H9 (cell line): ENCODE measurements around the gene SP100. TPM values are rescaled to one million over a fixed set of nuclear protein-coding genes. Genes with fewer than 3 reads are reported as not detected.

Experiments used
- DNase-seq: peaks from one replicate; pipeline ENCODE4 v3.0.0-alpha.2; 2017
- H2AFZ ChIP-seq: one replicate; pipeline ENCODE4 v1.6.1; 2013; ENCODE audit warnings: mild to moderate bottlenecking, low read length, control low read depth, moderate library complexity
- H2AK5ac ChIP-seq: 2 replicates; pipeline ENCODE4 v1.6.1; 2013; ENCODE audit warnings: low read length, control low read depth, mixed read lengths; ENCODE audit not compliant: insufficient read length
- H2BK120ac ChIP-seq: one replicate; pipeline ENCODE4 v1.6.1; 2013; ENCODE audit warnings: low read depth, mild to moderate bottlenecking, low read length, control low read depth, inconsistent platforms; ENCODE audit not compliant: poor library complexity, severe bottlenecking
- H2BK12ac ChIP-seq: 2 replicates; pipeline ENCODE4 v1.6.1; 2013; ENCODE audit warnings: low read length, control low read depth, mixed read lengths, low read depth; ENCODE audit not compliant: insufficient read length
- H2BK15ac ChIP-seq: 2 replicates; pipeline ENCODE4 v1.6.1; 2013; ENCODE audit warnings: low read depth, low read length, control low read depth
- H2BK20ac ChIP-seq: one replicate; pipeline ENCODE4 v1.6.1; 2013; ENCODE audit warnings: low read depth, mild to moderate bottlenecking, low read length, control low read depth, inconsistent platforms; ENCODE audit not compliant: poor library complexity, severe bottlenecking
- H2BK5ac ChIP-seq: 2 replicates; pipeline ENCODE4 v1.6.1; 2013; ENCODE audit warnings: low read length, control low read depth, mixed read lengths; ENCODE audit not compliant: insufficient read length
- H3K14ac ChIP-seq: 2 replicates; pipeline ENCODE4 v1.6.1; 2013; ENCODE audit warnings: low read length, control low read depth; ENCODE audit not compliant: insufficient read depth
- H3K18ac ChIP-seq: 2 replicates; pipeline ENCODE4 v1.6.1; 2013; ENCODE audit warnings: low read depth, mild to moderate bottlenecking, mixed read lengths, low read length, control low read depth; ENCODE audit not compliant: insufficient read length
- H3K23ac ChIP-seq: 2 replicates; pipeline ENCODE4 v1.6.1; 2013; ENCODE audit warnings: low read length, control low read depth, mixed read lengths, low read depth; ENCODE audit not compliant: insufficient read length
- H3K23me2 ChIP-seq: 2 replicates; pipeline ENCODE4 v1.6.1; 2013; ENCODE audit warnings: low read depth, mild to moderate bottlenecking, mixed read lengths, low read length, control low read depth; ENCODE audit not compliant: insufficient read length, poor library complexity, severe bottlenecking
- H3K27ac ChIP-seq: 2 replicates; pipeline ENCODE4 v1.5.1; 2013; ENCODE audit warnings: low read length, control low read depth, mixed read lengths, low read depth; ENCODE audit not compliant: insufficient read length
- H3K27me3 ChIP-seq: 2 replicates; pipeline ENCODE4 v1.6.1; 2013; ENCODE audit warnings: low read length, control low read depth, inconsistent platforms; ENCODE audit not compliant: insufficient read depth
- H3K4ac ChIP-seq: 2 replicates; pipeline ENCODE4 v1.6.1; 2013; ENCODE audit warnings: low read depth, mild to moderate bottlenecking, control low read depth, inconsistent platforms, low read length, moderate library complexity
- H3K4me1 ChIP-seq: 2 replicates; pipeline ENCODE4 v1.6.1; 2013; ENCODE audit warnings: low read length, control low read depth, inconsistent platforms; ENCODE audit not compliant: insufficient read depth
- H3K4me2 ChIP-seq: 2 replicates; pipeline ENCODE4 v1.6.1; 2013; ENCODE audit warnings: low read length, control low read depth, mixed read lengths; ENCODE audit not compliant: insufficient read length, insufficient read depth
- H3K56ac ChIP-seq: 2 replicates; pipeline ENCODE4 v1.6.1; 2013; ENCODE audit warnings: low read depth, mild to moderate bottlenecking, mixed read lengths, low read length, control low read depth; ENCODE audit not compliant: insufficient read length
- H3K79me1 ChIP-seq: 2 replicates; pipeline ENCODE4 v1.6.1; 2013; ENCODE audit warnings: low read depth, mild to moderate bottlenecking, moderate library complexity, low read length, control low read depth, inconsistent platforms; ENCODE audit not compliant: insufficient read depth, poor library complexity, severe bottlenecking
- H3K79me2 ChIP-seq: 2 replicates; pipeline ENCODE4 v1.6.1; 2013; ENCODE audit warnings: low read length, control low read depth, inconsistent platforms; ENCODE audit not compliant: insufficient read depth
- H3K9ac ChIP-seq: 2 replicates; pipeline ENCODE4 v1.6.1; 2013; ENCODE audit warnings: low read length, control low read depth, mixed read lengths; ENCODE audit not compliant: insufficient read length; ENCODE audit errors: extremely low read depth
- H3K9me3 ChIP-seq: one replicate; pipeline ENCODE4 v1.6.1; 2013; ENCODE audit warnings: low read depth, low read length, inconsistent platforms; ENCODE audit not compliant: control insufficient read depth
- H3T11ph ChIP-seq: one replicate; pipeline ENCODE4 v1.6.1; 2013; ENCODE audit warnings: mild to moderate bottlenecking, low read length, control low read depth, inconsistent platforms
- H4K20me1 ChIP-seq: one replicate; pipeline ENCODE4 v1.6.1; 2013; ENCODE audit not compliant: control insufficient read depth, insufficient read length, insufficient read depth
- H4K5ac ChIP-seq: 2 replicates; pipeline ENCODE4 v1.6.1; 2013; ENCODE audit warnings: low read depth, mild to moderate bottlenecking, mixed read lengths, low read length, control low read depth; ENCODE audit not compliant: insufficient read length
- H4K8ac ChIP-seq: replicated peaks from 2 replicates; pipeline ENCODE4 v1.6.1; 2013; ENCODE audit warnings: low read length, control low read depth, mixed read lengths, low read depth; ENCODE audit not compliant: insufficient read length
- H4K91ac ChIP-seq: 2 replicates; pipeline ENCODE4 v1.6.1; 2013; ENCODE audit warnings: low read depth, mild to moderate bottlenecking, moderate library complexity, mixed read lengths, low read length, control low read depth; ENCODE audit not compliant: insufficient read length
- H3K27ac Mint-ChIP-seq, 3 experiments: 2 replicates in 2 of 3; 3 replicates in 1 of 3; pipeline ENCODE4 v1.8.0; 2020 to 2021; ENCODE audit warnings: mixed read lengths in 3 of 3, mild to moderate bottlenecking in 1 of 3, moderate library complexity in 1 of 3
- H3K27me3 Mint-ChIP-seq: 2 replicates; pipeline ENCODE4 v1.8.0; 2021; ENCODE audit warnings: low read depth, mild to moderate bottlenecking, moderate library complexity, mixed read lengths
- H3K36me3 Mint-ChIP-seq, 3 experiments: 2 replicates in 2 of 3; 3 replicates in 1 of 3; pipeline ENCODE4 v1.8.0; 2020 to 2021; ENCODE audit warnings: low read depth in 3 of 3, mixed read lengths in 3 of 3; ENCODE audit not compliant: insufficient read depth in 1 of 3
- H3K4me1 Mint-ChIP-seq, 2 experiments: 2 replicates each; pipeline ENCODE4 v1.8.0; 2020; ENCODE audit warnings: mixed read lengths in 2 of 2
- H3K4me3 Mint-ChIP-seq, 2 experiments: 2 replicates in 1 of 2; 3 replicates in 1 of 2; pipeline ENCODE4 v1.8.0; 2020 to 2021; ENCODE audit warnings: mild to moderate bottlenecking in 2 of 2, mixed read lengths in 2 of 2, moderate library complexity in 1 of 2
- H3K9me3 Mint-ChIP-seq, 2 experiments: 2 replicates in 1 of 2; 3 replicates in 1 of 2; pipeline ENCODE4 v1.8.0; 2020; ENCODE audit warnings: mild to moderate bottlenecking in 2 of 2, mixed read lengths in 2 of 2, moderate library complexity in 1 of 2
- CTCF ChIP-seq: fragments of 200-600 bp; sonication (generic); conservative IDR thresholded peaks from 3 replicates; pipeline ENCODE4 v1.8.0; 2021; ENCODE audit warnings: antibody characterized with exemption, mild to moderate bottlenecking
- WGBS: extraction: QIAGEN DNeasy Blood & Tissue Kit; methylation state at CpG from one replicate; pipeline ENCODE4 v1.1.7; 2013; ENCODE audit warnings: missing lambda C conversion rate, low lambda C conversion rate, mixed read lengths; ENCODE audit not compliant: insufficient read length; ENCODE audit errors: extremely low coverage; 5-methylcytosine and 5-hydroxymethylcytosine counted together
- total RNA-seq: library from RNA; stranded (reverse); gene quantifications from 2 replicates; pipeline ENCODE4 v1.2.1, GENCODE V29; 2021

SP100 gene
- total RNA-seq, 1 experiment from 2014 or later = 0.28 TPM

DNA sequence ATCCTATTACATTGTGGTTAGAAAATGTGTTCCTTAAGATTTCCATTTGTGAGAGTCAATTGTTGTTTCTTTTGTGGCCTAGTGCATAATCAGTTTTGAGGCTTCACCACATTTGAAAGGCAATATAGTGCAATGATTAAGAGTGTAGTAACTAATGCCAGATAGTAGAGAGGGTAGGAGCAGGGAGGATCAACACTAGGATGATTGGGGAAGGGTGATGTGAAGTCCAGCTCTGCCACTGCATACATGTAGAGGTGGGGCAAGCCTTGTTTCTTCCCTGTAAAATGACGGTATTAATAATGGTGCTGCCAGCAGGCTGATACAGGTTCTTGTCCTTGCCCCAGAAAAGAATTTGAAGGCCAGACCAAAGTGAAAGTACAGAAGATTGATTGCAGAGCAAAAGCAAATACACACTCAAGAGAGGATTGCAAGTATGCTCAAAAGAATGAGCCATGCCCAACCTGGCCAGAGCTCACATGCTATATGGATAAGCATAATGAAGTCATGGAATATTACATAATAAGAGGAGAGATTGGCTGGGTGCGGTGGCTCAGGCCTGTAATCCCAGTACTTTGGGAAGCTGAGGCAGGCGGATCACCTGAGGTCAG is 8.0 kb downstream of the SP100 start:
- no peak overlapping the region for H3K9ac ChIP-seq

More for the DNA sequence above, 8.0 kb downstream of the SP100 start:
- H3K14ac ChIP-seq = no peak overlapping the region
- no peak overlapping the region for H2AFZ ChIP-seq
- no peaks in the 10 kb centered on the region for H3K23me2 ChIP-seq
- peak overlapping the region; percentile 90 for H2BK20ac ChIP-seq
- no CpG with 5 or more reads among the region's 3 CpGs for WGBS
- TF ChIP-seq CTCF = no peak
- H2AK5ac ChIP-seq = no peak overlapping the region
- H3K4me2 ChIP-seq = no peak overlapping the region
- H4K5ac ChIP-seq = no peak overlapping the region
- H3K79me1 ChIP-seq = no peaks in the 10 kb centered on the region
- H3K36me3 Mint-ChIP-seq = peaks cover 1 to 4% (median 1%) of the 10 kb centered on the region in 3 experiments; a peak in 3 of 7 replicates
- H3K27me3 Mint-ChIP-seq = no peaks in the 10 kb centered on the region
- H3K56ac ChIP-seq = no peak overlapping the region
- no peak overlapping the region for H3K4me3 Mint-ChIP-seq
- no peaks in the 10 kb centered on the region for H4K20me1 ChIP-seq
- peaks cover 3 to 4% of the 10 kb centered on the region in 2 experiments; a peak in 2 of 4 replicates for H3K4me1 Mint-ChIP-seq
- H3K18ac ChIP-seq = no peak overlapping the region
- H3K4ac ChIP-seq = no peak overlapping the region
- peak overlapping the region; percentile 77 for H4K8ac ChIP-seq
- H3K27me3 ChIP-seq = no peaks in the 10 kb centered on the region
- H3K27ac Mint-ChIP-seq = no peak overlapping the region
- H2BK5ac ChIP-seq = no peak overlapping the region
- H3K9me3 Mint-ChIP-seq = peaks cover 2 to 3% of the 10 kb centered on the region in 2 experiments; a peak in 2 of 5 replicates
- H3K4me1 ChIP-seq = no peaks in the 10 kb centered on the region; the same call in 1 of the 2 replicates
- DNase-seq = no peak
- H3T11ph ChIP-seq = no peak overlapping the region
- no peak overlapping the region for H2BK12ac ChIP-seq
- no peak overlapping the region for H3K23ac ChIP-seq
- H2BK120ac ChIP-seq = no peak overlapping the region
- H3K79me2 ChIP-seq = no peaks in the 10 kb centered on the region
- H2BK15ac ChIP-seq = no peak overlapping the region
- no peak overlapping the region for H3K27ac ChIP-seq
- no peaks in the 10 kb centered on the region for H3K9me3 ChIP-seq
- H4K91ac ChIP-seq = no peak overlapping the region
